Activated T-cell treated with anti-CD3 and anti-CD28 coated beads for 4 hours (primary cell): ENCODE data around the gene MLH3.

Experiments
- DNase-seq: peaks from one replicate; pipeline ENCODE4 v3.0.0-alpha.2; 2020

Gene MLH3

DNA sequence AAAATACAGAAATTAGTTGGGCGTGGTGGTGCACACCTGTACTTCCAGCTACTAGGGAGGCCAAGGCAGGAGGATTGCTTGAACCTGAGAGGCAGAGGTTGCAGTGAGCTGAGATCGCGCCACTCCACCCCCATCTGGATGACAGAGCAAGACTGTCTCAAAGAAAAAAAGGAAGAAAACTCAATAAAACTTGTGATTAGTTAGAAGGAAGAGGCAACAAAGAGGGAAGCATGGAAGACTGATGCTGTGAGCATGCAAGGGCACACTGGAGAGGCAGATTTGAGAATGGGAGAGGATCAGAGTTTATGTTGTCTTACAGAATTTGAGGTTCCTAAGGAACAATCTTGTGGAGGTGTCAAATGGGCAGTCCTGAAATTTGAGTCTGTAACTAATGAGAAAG, 15.4 kb upstream of the MLH3 start:
- DNase-seq, result no peak

DNA sequence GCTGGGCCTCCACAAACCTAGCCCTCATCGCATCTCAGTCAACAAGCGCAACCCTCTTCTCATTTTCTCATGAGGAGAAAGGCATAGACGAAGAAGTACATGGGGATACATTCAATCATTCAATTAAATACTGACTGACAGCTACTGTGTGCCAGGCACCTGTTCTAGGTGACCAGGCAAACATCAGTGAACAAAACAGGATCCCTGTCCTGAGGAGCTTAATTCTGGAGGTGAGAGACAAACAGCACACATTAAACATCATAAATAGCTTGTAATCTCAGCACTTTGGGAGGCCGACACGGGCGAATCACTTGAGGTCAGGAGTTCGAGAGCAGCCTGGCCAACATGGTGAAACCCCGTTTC, 12.9 kb upstream of the MLH3 start:
- DNase-seq, result no peak

GRCh38 chr14:75063491-75064204, 12.4 kb upstream of the MLH3 start, which contains the start of gene ACYP1:
Gene ACYP1, minus strand, starts transcription at chr14:75064024. Its CDS starts 471 bp downstream, at chr14:75063553.
- DNase-seq, result peak; percentile 88

DNA sequence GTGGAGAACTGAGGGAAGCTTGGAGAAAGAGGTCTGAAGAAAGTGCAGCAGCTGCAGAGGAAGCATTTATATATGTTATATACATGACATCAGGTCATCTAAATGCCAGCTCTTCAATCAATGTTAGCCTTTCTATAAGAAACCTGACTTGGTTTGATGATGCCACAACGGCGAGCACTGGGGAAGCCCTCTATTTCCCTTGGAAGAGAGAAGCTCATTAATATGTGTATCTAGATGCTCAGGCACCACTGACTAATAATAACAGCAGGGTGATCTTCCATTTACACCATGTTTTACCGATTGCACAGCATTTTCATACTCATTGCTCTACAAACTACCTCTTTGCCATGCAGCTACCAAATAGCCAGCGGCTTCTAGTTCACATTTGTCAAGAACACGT, 11.7 kb upstream of the MLH3 start:
- DNase-seq, result no peak

DNA sequence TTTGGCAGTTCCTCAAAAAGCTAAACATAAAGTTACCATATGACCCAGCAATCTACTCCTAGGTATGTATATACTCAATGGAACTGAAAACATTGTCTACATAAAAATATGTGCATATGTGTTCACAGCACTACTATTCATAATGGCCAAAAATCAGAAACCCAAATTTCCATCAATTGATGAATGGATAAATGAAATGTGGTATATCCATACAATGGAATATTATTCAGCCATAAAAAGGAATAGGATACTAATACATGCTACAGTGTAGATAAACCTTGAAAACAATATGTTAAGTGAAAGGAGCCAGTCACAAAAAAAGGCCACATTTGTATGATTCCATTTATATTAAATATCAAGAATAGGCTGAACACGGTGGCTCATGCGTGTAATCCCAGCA, 9.2 kb upstream of the MLH3 start:
- no peak for DNase-seq

- no peak for DNase-seq
Observed at GRCh38 chr14:75059642-75060041, 8.4 kb upstream of the MLH3 start.

DNA sequence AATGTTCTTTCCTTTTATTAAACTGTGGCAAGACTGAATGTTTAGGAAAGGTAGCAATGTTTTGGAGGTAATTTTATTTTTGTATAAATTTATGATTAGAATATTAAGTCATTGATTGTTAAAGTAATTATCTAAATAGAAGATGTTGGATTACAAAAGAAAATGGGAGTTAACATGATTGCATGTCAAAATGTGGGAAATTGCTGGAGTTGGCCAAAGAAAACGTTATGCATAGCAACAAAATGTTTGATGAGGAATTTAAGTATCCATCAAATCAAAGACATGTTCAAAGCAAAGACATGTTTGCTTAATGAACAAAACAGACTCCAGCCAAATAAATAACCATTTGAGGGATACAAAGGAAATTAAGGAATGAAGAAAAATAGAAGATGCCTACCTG, 3.2 kb upstream of the MLH3 start:
- DNase-seq, result no peak

DNA sequence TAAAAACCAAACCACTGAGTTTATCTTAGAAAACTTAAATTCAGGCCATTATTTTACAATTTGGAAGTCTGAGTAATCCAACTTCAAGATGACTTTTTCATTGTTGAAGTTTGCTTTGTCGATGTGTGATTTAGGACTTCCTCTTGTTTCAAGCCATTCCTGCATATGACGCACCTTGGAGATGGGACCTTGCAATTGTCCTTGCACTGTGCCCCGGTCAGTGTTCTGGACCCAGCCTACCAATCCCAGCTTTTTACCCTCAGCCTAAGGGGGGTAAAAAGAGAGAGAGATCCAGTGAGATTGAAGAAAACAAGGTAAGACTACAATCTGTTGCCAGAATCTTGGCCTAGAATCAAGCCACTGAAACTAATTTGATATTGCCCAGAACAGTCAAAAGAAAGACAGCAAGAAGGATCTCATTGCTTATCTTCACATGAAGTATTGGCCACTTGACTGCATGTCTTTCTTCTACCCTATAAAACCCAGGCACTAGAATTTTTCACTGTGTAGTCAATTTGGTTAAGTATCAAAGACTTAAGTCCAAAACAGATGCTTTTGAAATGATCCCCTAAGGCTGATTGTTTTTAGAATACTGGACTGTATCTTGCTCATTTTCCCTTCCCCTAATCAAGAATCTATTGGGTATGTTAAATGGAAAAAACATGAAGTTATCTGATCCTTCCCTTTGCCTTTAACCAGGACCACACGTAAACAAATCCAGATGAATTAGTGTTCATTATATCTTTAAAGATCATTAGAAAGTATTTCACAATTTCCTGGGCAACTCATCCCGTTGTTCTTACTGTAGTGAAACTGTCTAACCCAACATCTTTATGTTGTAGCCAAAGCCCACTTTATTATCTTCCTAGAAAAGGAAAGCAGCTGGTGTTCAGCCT, 2.4 kb upstream of the MLH3 start:
- no peak for DNase-seq

DNA sequence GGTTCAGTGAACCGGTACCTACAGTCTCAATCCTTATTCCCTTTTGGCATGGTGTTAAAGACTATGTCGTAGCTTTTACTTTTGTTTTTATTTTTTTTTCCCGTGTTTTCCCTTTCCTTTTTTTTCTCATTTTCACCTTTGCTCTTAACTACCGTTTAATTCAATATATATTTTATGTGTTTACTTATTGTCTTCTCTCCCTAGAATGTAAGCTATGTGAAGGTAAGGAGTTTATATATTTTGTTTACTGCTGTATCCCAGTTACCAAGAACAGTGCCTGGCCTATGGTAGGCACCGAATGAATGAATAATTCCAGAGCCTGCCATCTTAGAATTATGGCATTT, 261 bp upstream of the MLH3 start:
- DNase-seq, result no peak

DNA sequence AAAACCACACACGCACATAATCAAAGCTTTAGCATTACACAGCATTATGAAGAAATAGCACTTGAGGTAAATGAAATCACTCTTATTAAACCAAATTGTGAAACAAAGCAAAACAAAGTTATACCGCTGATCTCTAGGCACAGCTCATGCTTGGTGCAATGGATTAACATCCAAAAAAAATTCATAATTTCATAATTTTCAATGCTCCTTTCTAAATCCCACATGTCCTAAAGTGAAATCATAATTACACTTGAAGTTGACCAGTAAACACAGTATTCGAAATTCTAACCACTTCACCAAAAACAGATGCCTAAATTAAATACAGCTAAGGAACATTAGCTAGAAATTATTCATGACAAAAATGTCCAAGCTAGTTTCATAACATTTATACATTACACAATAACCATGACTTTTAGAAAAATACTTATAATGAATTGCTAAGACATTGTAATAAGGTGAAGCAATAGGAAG, 1.5 kb downstream of the MLH3 start:
- no peak for DNase-seq

- no peak for DNase-seq
Observed at GRCh38 chr14:75049136-75049535, 2.1 kb downstream of the MLH3 start.

DNA sequence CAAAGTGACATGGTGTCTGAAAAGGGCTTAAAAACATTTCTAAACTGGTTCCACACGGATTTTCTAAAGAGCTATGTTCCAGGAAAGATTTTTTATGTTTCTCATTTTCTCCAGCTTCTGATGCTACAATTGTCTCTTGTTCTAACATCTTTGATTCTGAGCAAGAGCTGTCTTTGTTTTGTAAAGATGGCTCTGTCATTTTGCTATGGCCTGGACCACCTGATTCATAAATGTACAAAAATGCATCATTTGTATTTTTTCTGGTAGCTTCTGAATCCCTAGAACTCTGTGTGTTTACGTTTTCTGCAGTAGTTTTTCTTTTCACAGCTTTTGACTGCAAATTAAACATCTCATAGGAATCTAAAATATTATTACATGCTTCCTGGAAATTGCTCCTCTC, 3.2 kb downstream of the MLH3 start:
- no peak for DNase-seq

- no peak for DNase-seq
Observed at GRCh38 chr14:75047506-75047905, 3.8 kb downstream of the MLH3 start.

DNA sequence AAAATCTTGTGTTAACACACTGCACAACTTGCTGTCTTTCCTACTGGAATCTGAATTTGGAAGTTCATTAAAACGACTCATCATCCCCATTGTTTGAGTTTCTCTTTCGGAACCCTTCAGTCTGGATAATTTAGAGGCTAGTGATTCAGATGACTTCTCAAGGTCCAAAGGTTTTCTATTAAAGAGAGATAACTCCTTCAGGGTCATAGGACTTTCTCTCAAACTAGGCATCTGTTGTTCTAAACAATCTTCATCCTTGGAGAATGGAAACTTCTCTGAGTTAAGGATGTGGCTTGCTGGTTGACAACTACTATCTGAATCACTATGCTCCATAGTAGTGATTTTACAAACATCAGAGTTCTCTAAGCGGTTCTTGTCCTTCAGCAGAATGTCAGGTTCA, 4.4 kb downstream of the MLH3 start:
- DNase-seq, result no peak

- DNase-seq, result no peak
Observed at GRCh38 chr14:75046275-75046674, 5.0 kb downstream of the MLH3 start.

GRCh38 chr14:75044752-75045151, 6.5 kb downstream of the MLH3 start:
- no peak for DNase-seq

DNA sequence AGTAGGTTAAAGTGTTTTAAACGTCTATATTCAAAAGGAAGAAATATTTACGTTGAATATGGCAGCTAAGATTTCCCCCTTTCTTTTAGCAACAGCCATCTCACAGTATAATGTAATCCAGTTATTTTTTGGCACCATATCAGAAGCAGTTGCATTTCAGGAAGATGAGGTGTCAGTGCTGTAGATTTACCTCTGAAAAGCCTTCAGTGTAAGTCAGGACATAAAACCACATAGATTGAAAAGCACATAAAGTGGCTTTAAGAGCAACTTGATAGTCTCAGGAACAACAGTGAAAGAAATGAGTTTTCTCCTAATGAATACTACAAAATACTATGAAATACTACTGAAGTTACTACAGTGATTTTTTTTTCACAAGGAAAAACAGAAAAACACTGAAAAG, 6.9 kb downstream of the MLH3 start:
- DNase-seq, result no peak

- no peak for DNase-seq
Observed at GRCh38 chr14:75042035-75042434, 9.2 kb downstream of the MLH3 start.

- no peak for DNase-seq
Observed at GRCh38 chr14:75041613-75042012, 9.7 kb downstream of the MLH3 start.

DNA sequence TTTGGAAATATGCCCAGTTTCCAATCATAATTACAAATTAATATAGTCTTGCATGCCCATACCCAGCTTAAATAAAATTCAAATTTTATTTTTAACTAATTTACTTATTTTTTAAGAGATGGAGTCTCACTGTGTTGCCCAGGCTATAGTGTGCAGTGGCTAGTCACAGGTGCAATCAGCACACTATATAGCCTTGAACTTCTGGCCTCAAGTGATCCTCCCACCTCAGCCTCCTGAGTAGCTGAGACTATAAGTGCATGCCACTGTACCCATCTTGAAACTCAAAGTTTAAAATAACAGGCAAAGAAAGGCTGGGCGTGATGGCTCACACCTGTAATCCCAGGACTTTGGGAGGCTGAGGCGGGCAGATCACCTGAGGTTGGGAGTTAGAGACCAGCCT, 10.3 kb downstream of the MLH3 start:
- no peak for DNase-seq

DNA sequence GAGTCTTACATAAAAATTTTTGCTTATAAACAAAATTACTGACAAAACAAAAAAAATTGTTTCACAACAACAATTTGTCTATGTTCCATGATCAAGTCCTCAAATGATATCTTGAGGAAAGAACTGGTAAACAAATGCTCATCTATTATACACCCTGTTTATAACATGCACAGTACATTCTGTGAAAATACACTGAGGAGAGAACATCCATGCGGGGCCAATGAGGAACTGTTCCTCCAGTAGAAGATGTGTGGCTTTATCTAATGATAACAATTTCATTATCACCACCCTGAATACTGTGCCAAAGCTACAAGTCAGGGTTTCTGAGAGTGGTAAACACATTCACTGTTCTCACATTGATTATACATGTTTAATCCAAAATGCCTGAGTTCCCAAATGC, 10.8 kb downstream of the MLH3 start:
- no peak for DNase-seq

- no peak for DNase-seq
Observed at GRCh38 chr14:75032939-75033338, 18.3 kb downstream of the MLH3 start.

- no peak for DNase-seq
Observed at GRCh38 chr14:75030147-75030546, 21.1 kb downstream of the MLH3 start.

DNA sequence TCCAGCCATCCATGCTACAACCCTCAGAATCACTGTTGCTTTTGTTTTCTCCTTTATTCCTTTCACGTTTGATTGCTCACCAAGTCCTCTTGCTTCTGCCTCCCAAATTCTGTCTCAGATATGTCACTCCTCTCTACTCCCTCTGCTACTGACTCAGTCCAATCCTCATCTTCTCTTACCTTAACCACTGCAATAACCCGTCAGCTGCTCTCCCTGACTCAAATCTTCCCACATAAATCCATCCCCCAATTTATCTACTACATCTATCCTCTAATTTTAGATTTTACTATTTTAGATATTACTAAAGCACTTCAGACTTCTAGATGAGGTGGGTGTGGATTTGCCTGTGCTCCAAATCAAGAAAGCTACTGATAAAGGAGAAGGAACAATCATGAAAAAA, 25.4 kb downstream of the MLH3 start:
- DNase-seq, result no peak

GRCh38 chr14:75025082-75025481, 26.2 kb downstream of the MLH3 start:
- no peak for DNase-seq
